ENCODE results near the gene CTCFL. TPM values are rescaled to one million over a fixed set of nuclear protein-coding genes. Genes with fewer than 3 reads are reported as not detected.

CTCFL gene
- total RNA-seq, 1 donor from 2014 or later = not detected

DNA sequence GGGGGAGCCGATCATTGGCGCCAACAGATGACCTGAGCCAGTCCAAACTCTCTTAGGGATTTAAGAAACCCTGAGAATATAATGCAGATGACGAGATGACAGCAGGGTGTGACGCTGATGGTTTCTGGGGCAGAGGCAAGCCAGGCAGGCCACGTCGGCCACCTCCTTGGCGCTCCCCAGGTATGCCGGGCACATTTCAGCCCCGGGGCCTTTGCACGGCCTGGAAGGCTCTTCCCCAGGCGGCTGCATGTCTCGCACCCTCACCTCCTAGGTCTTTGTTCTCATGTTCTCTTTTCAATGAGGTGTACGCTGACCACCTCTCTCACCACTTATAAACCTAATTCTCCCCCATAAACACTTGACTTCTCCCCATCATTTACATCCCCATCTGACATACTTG, 68.8 kb downstream of the CTCFL start:
- no peaks in the 10 kb centered on the region for H3K9me3 ChIP-seq
- TF ChIP-seq, protein P1, sequence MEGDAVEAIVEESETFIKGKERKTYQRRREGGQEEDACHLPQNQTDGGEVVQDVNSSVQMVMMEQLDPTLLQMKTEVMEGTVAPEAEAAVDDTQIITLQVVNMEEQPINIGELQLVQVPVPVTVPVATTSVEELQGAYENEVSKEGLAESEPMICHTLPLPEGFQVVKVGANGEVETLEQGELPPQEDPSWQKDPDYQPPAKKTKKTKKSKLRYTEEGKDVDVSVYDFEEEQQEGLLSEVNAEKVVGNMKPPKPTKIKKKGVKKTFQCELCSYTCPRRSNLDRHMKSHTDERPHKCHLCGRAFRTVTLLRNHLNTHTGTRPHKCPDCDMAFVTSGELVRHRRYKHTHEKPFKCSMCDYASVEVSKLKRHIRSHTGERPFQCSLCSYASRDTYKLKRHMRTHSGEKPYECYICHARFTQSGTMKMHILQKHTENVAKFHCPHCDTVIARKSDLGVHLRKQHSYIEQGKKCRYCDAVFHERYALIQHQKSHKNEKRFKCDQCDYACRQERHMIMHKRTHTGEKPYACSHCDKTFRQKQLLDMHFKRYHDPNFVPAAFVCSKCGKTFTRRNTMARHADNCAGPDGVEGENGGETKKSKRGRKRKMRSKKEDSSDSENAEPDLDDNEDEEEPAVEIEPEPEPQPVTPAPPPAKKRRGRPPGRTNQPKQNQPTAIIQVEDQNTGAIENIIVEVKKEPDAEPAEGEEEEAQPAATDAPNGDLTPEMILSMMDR (IDR thresholded peaks at IDR 0.05) = no peak
- intact Hi-C loops (cut with DNase I) = no loop called here
- H3K36me3 ChIP-seq = no peaks in the 10 kb centered on the region
- no peaks in the 10 kb centered on the region for H3K4me1 ChIP-seq
- no peak for ATAC-seq
- H3K4me3 ChIP-seq = no peak overlapping the region
- H3K27ac ChIP-seq = no peak overlapping the region
- no peak for DNase-seq
- no peaks in the 10 kb centered on the region for H3K27me3 ChIP-seq

DNA sequence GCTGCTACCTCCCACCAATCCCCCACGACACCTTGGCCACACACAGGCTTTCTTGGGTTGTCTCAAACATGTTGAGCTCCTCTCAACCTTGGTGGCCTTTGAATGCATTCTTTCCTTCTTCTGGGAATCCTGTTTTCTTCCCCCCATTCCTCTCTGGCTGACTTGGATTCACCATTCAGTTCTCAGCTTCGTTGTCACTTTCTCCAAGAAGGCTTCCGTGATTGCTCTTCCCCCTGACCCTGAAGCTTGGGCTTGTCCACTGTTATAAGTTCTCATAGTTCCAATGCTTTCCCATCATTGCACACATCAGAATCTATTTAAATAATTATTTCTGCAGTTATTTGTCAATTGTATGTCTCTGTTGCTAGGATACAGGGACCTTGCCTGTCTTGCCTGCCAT, 69.6 kb downstream of the CTCFL start:
- Histone ChIP-seq H3K27me3 (no peaks in the 10 kb centered on the region), H3K9me3 (no peaks in the 10 kb centered on the region), H3K36me3 (no peaks in the 10 kb centered on the region), H3K27ac (no peak overlapping the region), H3K4me1 (no peaks in the 10 kb centered on the region), H3K4me3 (no peak overlapping the region)
- DNase-seq = no peak
- intact Hi-C loops (cut with DNase I) = no loop called here
- TF ChIP-seq, protein P1 (IDR thresholded peaks at IDR 0.05) = no peak
- ATAC-seq = no peak

DNA sequence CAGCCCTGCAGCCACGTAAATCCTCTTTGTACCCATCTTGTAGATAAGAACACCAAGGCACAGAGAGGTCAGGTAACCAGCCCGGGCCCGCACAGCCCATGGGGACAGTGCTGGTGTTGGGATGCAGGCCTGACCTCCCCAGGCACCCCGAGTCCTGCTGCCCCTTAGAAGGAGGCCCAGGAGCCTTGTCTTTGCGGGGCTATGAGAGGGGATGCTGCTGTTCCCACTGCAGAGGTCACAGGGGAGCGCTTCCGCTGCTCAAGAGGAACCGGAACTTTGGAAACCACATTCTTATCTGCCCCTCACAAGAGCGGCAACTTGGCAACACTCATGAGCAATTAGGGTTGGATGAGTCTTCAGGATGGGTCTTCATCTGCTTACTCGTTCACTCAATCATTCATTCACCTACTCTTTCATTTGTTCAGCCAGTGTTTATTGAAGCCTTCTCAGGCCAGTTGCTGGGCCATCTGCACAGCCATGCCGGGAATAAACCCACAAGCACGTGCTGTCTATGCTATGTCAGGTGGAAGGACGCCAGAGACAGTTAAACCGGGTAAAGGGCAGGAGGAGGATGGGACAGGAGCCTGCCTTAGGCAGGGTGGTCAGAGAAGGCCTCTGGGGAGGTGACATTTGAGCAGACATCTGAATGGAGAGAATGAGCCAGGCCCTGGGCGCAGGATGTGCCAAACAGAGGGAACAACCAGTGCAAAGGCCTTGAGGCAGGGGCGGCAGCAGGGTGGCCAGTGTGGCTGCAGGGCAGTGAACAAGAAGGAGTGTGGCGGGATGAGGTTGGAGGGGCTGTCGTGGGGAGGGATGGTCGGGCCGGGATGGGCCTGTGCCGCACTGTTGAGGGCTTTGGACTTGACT, 72.9 kb downstream of the CTCFL start:
- no peak overlapping the region for H3K4me3 ChIP-seq
- H3K4me1 ChIP-seq = peaks cover 4% of the 10 kb centered on the region
- no peaks in the 10 kb centered on the region for H3K36me3 ChIP-seq
- no peak overlapping the region for H3K27ac ChIP-seq
- ATAC-seq = peak; percentile 51
- H3K27me3 ChIP-seq = no peaks in the 10 kb centered on the region
- DNase-seq = no peak
- no peaks in the 10 kb centered on the region for H3K9me3 ChIP-seq
- intact Hi-C loops (cut with DNase I) = no loop called here
- TF ChIP-seq, protein P1 (IDR thresholded peaks at IDR 0.05) = no peak

DNA sequence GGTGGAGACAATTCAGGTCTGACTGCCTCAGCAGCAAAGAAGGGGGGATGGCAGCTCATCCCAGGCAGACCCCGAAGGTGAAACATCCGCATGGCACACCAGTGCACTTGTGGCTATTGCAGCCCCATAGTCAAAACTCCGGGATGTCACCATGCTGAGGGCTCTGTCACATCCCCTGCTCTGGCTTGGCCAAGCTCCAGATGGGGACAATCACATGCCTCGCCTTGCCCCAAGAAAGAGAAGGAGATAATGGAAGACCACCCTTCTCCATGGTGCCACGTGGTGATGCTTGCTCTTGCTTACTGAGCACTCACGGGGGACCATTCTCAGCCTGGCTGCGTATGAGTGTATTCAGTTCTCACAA, 73.5 kb downstream of the CTCFL start:
- no peak overlapping the region for H3K27ac ChIP-seq

DNA sequence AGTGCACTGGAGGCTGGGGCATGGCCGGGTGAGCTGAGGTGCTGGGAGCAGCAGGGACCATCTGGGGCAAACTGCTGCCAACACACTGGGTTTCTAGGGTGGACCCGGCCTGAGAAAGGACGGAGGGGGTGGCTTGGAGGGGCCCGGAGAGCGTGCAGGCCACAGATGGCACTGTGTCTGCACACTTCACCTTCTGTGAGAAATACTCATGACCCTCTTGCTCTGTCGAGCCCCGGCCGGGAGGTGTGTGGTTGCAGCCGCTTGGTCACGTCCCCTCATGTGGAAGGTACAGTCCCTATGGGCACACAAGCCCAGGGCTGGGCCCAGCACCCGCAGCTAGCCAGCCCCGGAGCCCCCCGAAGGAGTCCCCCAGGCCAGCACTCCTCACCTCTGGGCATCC, 74.0 kb downstream of the CTCFL start:
- ATAC-seq = no peak
- Histone ChIP-seq H3K4me1 (peaks cover 4% of the 10 kb centered on the region), H3K27ac (no peak overlapping the region), H3K4me3 (no peak overlapping the region), H3K9me3 (no peaks in the 10 kb centered on the region), H3K27me3 (no peaks in the 10 kb centered on the region), H3K36me3 (no peaks in the 10 kb centered on the region)
- DNase-seq = no peak
- intact Hi-C loops (cut with DNase I) = no loop called here
- TF ChIP-seq, protein P1 (IDR thresholded peaks at IDR 0.05) = no peak

More for the DNA sequence above, 73.5 kb downstream of the CTCFL start:
- Histone ChIP-seq H3K36me3 (no peaks in the 10 kb centered on the region), H3K4me1 (peaks cover 4% of the 10 kb centered on the region), H3K4me3 (no peak overlapping the region), H3K27me3 (no peaks in the 10 kb centered on the region), H3K9me3 (no peaks in the 10 kb centered on the region)
- TF ChIP-seq, protein P1 (IDR thresholded peaks at IDR 0.05) = no peak
- DNase-seq (no peak), ATAC-seq (no peak)
- intact Hi-C loops (cut with DNase I) = no loop called here
